Chondrocyte (in vitro differentiated cells): ENCODE measurements around the gene POLR2M. TPM values are rescaled to one million over a fixed set of nuclear protein-coding genes. Genes with fewer than 3 reads are reported as not detected.

Experiments
- DNase-seq: peaks from one replicate; pipeline ENCODE4 v3.0.0; 2021; ENCODE audit warnings: mixed read lengths, low spot score
- H3K27ac Mint-ChIP-seq: one replicate; pipeline ENCODE4 v1.8.0; 2021; ENCODE audit warnings: mild to moderate bottlenecking, moderate library complexity, mixed read lengths; ENCODE audit not compliant: unreplicated experiment
- H3K27me3 Mint-ChIP-seq: 2 replicates; pipeline ENCODE4 v1.8.0; 2021; ENCODE audit warnings: low read depth, mixed read lengths
- H3K36me3 Mint-ChIP-seq: 2 replicates; pipeline ENCODE4 v1.8.0; 2021; ENCODE audit warnings: low read depth, mixed read lengths
- H3K4me1 Mint-ChIP-seq: 2 replicates; pipeline ENCODE4 v1.8.0; 2021; ENCODE audit warnings: low read depth, mild to moderate bottlenecking, mixed read lengths
- H3K4me3 Mint-ChIP-seq: one replicate; pipeline ENCODE4 v1.8.0; 2021; ENCODE audit warnings: mild to moderate bottlenecking, moderate library complexity, mixed read lengths; ENCODE audit not compliant: unreplicated experiment
- H3K9me3 Mint-ChIP-seq: 2 replicates; pipeline ENCODE4 v1.8.0; 2021; ENCODE audit warnings: low read depth, mixed read lengths
- CTCF ChIP-seq: fragments of 200-600 bp; sonication (generic); IDR thresholded peaks from 2 replicates; pipeline ENCODE4 v1.5.0; 2021; ENCODE audit warnings: antibody characterized with exemption, mild to moderate bottlenecking, moderate library complexity
- total RNA-seq: library from RNA; stranded (reverse); gene quantifications from 3 replicates; pipeline ENCODE4 v1.2.1, GENCODE V29; 2021

The POLR2M gene
- total RNA-seq, 1 donor from 2014 or later, result 88.3 TPM

GRCh38 chr15:57762302-57762701 lies 55.8 kb downstream of the POLR2M start:
- no peak for DNase-seq
- H3K9me3 Mint-ChIP-seq, result peaks cover 4% of the 10 kb centered on the region
- H3K36me3 Mint-ChIP-seq, result no peaks in the 10 kb centered on the region
- no peak overlapping the region for H3K4me3 Mint-ChIP-seq
- H3K4me1 Mint-ChIP-seq, result peaks cover 7% of the 10 kb centered on the region
- TF ChIP-seq CTCF, result no peak
- peaks cover 9% of the 10 kb centered on the region for H3K27me3 Mint-ChIP-seq
- no peak overlapping the region for H3K27ac Mint-ChIP-seq

GRCh38 chr15:57763176-57763964 lies 56.9 kb downstream of the POLR2M start:
- peaks cover 4% of the 10 kb centered on the region for H3K9me3 Mint-ChIP-seq
- no peaks in the 10 kb centered on the region for H3K36me3 Mint-ChIP-seq
- no peak for TF ChIP-seq CTCF
- no peak for DNase-seq
- peaks cover 5% of the 10 kb centered on the region for H3K4me1 Mint-ChIP-seq
- H3K27me3 Mint-ChIP-seq, result peaks cover 8% of the 10 kb centered on the region
- no peak overlapping the region for H3K4me3 Mint-ChIP-seq
- no peak overlapping the region for H3K27ac Mint-ChIP-seq

Other genes with a start within 250 kb of the POLR2M start
- 0.17 to 1.9 TPM in 2 of 3 replicates, not detected in the other for gene MYZAP, start 114.8 kb upstream of the POLR2M start, total RNA-seq